Lower lobe of right lung (tissue), 2 donors: ENCODE measurements around the gene KCNC4. TPM values are rescaled to one million over a fixed set of nuclear protein-coding genes. Genes with fewer than 3 reads are reported as not detected.

Experiments used
- ATAC-seq, 2 donors: fragments of 200-7000 bp; cut with Tn5 transposase; one replicate each; pipeline ENCODE4 v1.9.1; 2020 to 2022; ENCODE audit warnings: mild to moderate bottlenecking in 2 of 2, moderate library complexity in 2 of 2
- DNase-seq: peaks from one replicate; pipeline ENCODE4 v3.0.0-alpha.2; 2020
- H3K27ac ChIP-seq: fragments of 200-600 bp; one replicate; pipeline ENCODE4 v1.8.0; 2022
- H3K27me3 ChIP-seq: fragments of 200-600 bp; one replicate; pipeline ENCODE4 v1.8.0; 2022; ENCODE audit warnings: low read depth
- H3K36me3 ChIP-seq: fragments of 200-600 bp; one replicate; pipeline ENCODE4 v1.8.0; 2022; ENCODE audit warnings: mild to moderate bottlenecking
- H3K4me1 ChIP-seq: fragments of 200-600 bp; one replicate; pipeline ENCODE4 v1.8.0; 2022
- H3K4me3 ChIP-seq: fragments of 200-600 bp; one replicate; pipeline ENCODE4 v1.8.0; 2022; ENCODE audit warnings: mild to moderate bottlenecking
- H3K9me3 ChIP-seq: fragments of 200-600 bp; one replicate; pipeline ENCODE4 v1.8.0; 2022
- CTCF ChIP-seq: fragments of 200-600 bp; IDR thresholded peaks from one replicate; pipeline ENCODE4 v1.8.0; 2022; ENCODE audit warnings: antibody characterized with exemption, mild to moderate bottlenecking
- intact Hi-C: fragments of 100-400 bp; cut with DNase I; formaldehyde crosslinking; loops from one replicate; pipeline ENCODE4 v1.11.0; 2022
- total RNA-seq: library from RNA; stranded (reverse); fragmentation: NEBNext Ultra II Directional; extraction: Animal tissue kit (Norgen Biotek cat#: 25700); gene quantifications from one replicate; pipeline ENCODE4 v1.2.1, GENCODE V29; 2021
- donor health status: DM: no; HTN: yes; CAD: no; lungs with severe emphysema.

The KCNC4 gene
- total RNA-seq, 1 donor from 2014 or later, result 10.0 TPM

- intact Hi-C loops, result no loop called here
- no peak for TF ChIP-seq CTCF
- Histone ChIP-seq H3K4me1 (peaks cover 6% of the 10 kb centered on the region), H3K4me3 (no peak overlapping the region), H3K9me3 (no peaks in the 10 kb centered on the region), H3K27ac (no peak overlapping the region), H3K36me3 (peaks cover 14% of the 10 kb centered on the region), H3K27me3 (no peaks in the 10 kb centered on the region)
- ATAC-seq (no peak), DNase-seq (no peak)
Measured at GRCh38 chr1:110218739-110219138, 8.6 kb downstream of the KCNC4 start.

- ATAC-seq (no peak), DNase-seq (no peak)
- peaks cover 3% of the 10 kb centered on the region for H3K4me1 ChIP-seq
- intact Hi-C loops, result no loop called here
- H3K36me3 ChIP-seq, result peaks cover 20% of the 10 kb centered on the region
- no peaks in the 10 kb centered on the region for H3K9me3 ChIP-seq
- TF ChIP-seq CTCF, result no peak
- no peaks in the 10 kb centered on the region for H3K27me3 ChIP-seq
- no peak overlapping the region for H3K27ac ChIP-seq
- H3K4me3 ChIP-seq, result no peak overlapping the region
Measured at GRCh38 chr1:110220324-110220723, 10.2 kb downstream of the KCNC4 start.

GRCh38 chr1:110221119-110221518, 11.0 kb downstream of the KCNC4 start:
- H3K9me3 ChIP-seq, result no peaks in the 10 kb centered on the region
- DNase-seq (no peak), ATAC-seq (no peak)
- peaks cover 20% of the 10 kb centered on the region for H3K36me3 ChIP-seq
- no peak overlapping the region for H3K27ac ChIP-seq
- H3K4me3 ChIP-seq, result no peak overlapping the region
- intact Hi-C loops, result no loop called here
- no peak for TF ChIP-seq CTCF
- no peaks in the 10 kb centered on the region for H3K4me1 ChIP-seq
- no peaks in the 10 kb centered on the region for H3K27me3 ChIP-seq

GRCh38 chr1:110223127-110223526, 13.0 kb downstream of the KCNC4 start:
- no peak for TF ChIP-seq CTCF
- DNase-seq (no peak), ATAC-seq (no peak)
- no peaks in the 10 kb centered on the region for H3K27me3 ChIP-seq
- H3K27ac ChIP-seq, result no peak overlapping the region
- H3K4me1 ChIP-seq, result no peaks in the 10 kb centered on the region
- H3K9me3 ChIP-seq, result no peaks in the 10 kb centered on the region
- intact Hi-C loops, result no loop called here
- peaks cover 27% of the 10 kb centered on the region for H3K36me3 ChIP-seq
- H3K4me3 ChIP-seq, result no peak overlapping the region

- peaks cover 29% of the 10 kb centered on the region for H3K36me3 ChIP-seq
- no peaks in the 10 kb centered on the region for H3K27me3 ChIP-seq
- no peak for DNase-seq
- intact Hi-C loops, result no loop called here
- no peak overlapping the region for H3K27ac ChIP-seq
- ATAC-seq, result no peak
- no peak overlapping the region for H3K4me3 ChIP-seq
- no peak for TF ChIP-seq CTCF
- no peaks in the 10 kb centered on the region for H3K9me3 ChIP-seq
- no peaks in the 10 kb centered on the region for H3K4me1 ChIP-seq
Measured at GRCh38 chr1:110223581-110223980, 13.5 kb downstream of the KCNC4 start.
